ENCODE data around the gene ATP2C2. TPM values are rescaled to one million over a fixed set of nuclear protein-coding genes. Genes with fewer than 3 reads are reported as not detected.

The ATP2C2 gene
- total RNA-seq, 1 experiment from 2014 or later: not detected

Other genes starting within 250 kb of the ATP2C2 start
- gene HSDL1, start 223.4 kb upstream of the ATP2C2 start, total RNA-seq (2014; rRNA removed; shearing (Covaris generic)): 37.9 and 44.8 TPM in 2 replicates
- gene DNAAF1, start 223.2 kb upstream of the ATP2C2 start, total RNA-seq (2014; rRNA removed; shearing (Covaris generic)): not detected in 2 replicates
- 22.7 and 41.4 TPM in 2 replicates for gene TAF1C, start 181.5 kb upstream of the ATP2C2 start, total RNA-seq (2014; rRNA removed; shearing (Covaris generic))
- not detected in 2 replicates for gene ADAD2, start 177.4 kb upstream of the ATP2C2 start, total RNA-seq (2014; rRNA removed; shearing (Covaris generic))
- gene KCNG4, start 128.5 kb upstream of the ATP2C2 start, total RNA-seq (2014; rRNA removed; shearing (Covaris generic)): not detected in 2 replicates
- not detected in 2 replicates for gene WFDC1, start 73.7 kb upstream of the ATP2C2 start, total RNA-seq (2014; rRNA removed; shearing (Covaris generic))
- 6.0 and 16.5 TPM in 2 replicates for gene MEAK7, start 136.1 kb downstream of the ATP2C2 start, total RNA-seq (2014; rRNA removed; shearing (Covaris generic))
- 69.0 and 79.9 TPM in 2 replicates for gene COTL1, start 249.5 kb downstream of the ATP2C2 start, total RNA-seq (2014; rRNA removed; shearing (Covaris generic))